LNCAP (cell line): ENCODE results near the gene TEAD1.

Source experiments
- TF ChIP-seq, protein P1 (sequence below): fragments of 450-650 bp; IDR thresholded peaks from 2 replicates; pipeline ENCODE4 v1.5.1; 2017; ENCODE audit warnings: mild to moderate bottlenecking

Gene TEAD1

DNA sequence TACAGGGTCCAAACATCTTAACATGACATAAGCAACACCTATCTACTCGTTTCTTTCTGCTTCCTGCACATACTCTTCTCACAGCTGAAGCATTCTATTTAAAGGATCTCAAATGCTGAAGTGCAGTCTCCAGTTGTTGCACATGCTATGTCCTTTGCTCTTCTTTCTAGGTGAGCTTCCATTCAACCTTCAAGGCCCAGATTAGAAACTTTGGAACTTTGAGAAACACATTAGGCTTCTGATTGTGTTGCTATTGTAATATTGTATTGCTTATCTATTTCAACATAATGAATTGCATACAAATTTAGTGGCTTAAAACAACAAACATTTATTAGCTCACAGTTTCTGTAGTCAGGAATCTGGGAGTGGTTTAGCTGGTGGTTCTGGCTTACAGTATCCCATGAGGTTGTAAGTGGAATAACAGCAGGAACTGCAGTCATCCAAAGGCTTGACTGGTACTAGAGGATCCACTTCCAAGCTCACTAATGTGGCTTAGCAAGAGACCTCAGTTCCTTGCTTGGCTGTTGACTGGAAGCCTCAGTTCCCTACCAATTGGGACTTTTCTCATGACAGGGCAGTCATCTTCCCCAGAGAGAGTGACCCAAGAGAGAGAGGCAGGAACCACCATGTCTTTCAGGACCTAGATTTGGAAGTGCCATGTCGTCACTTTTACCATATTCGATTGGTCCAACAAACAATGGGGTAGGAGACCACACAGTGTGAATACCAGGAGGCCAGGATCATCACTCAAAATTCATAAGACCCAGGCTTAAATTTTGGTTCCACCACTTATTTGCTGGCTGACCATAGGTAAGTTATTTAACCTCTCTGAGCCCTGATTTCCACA, 307.7 kb downstream of the TEAD1 start:
- TF ChIP-seq, protein P1, sequence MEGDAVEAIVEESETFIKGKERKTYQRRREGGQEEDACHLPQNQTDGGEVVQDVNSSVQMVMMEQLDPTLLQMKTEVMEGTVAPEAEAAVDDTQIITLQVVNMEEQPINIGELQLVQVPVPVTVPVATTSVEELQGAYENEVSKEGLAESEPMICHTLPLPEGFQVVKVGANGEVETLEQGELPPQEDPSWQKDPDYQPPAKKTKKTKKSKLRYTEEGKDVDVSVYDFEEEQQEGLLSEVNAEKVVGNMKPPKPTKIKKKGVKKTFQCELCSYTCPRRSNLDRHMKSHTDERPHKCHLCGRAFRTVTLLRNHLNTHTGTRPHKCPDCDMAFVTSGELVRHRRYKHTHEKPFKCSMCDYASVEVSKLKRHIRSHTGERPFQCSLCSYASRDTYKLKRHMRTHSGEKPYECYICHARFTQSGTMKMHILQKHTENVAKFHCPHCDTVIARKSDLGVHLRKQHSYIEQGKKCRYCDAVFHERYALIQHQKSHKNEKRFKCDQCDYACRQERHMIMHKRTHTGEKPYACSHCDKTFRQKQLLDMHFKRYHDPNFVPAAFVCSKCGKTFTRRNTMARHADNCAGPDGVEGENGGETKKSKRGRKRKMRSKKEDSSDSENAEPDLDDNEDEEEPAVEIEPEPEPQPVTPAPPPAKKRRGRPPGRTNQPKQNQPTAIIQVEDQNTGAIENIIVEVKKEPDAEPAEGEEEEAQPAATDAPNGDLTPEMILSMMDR: no peak

GRCh38 chr11:12983336-12983735, 309.1 kb downstream of the TEAD1 start:
- TF ChIP-seq, protein P1: no peak

GRCh38 chr11:12986194-12986898, 312.1 kb downstream of the TEAD1 start:
- TF ChIP-seq, protein P1: no peak

DNA sequence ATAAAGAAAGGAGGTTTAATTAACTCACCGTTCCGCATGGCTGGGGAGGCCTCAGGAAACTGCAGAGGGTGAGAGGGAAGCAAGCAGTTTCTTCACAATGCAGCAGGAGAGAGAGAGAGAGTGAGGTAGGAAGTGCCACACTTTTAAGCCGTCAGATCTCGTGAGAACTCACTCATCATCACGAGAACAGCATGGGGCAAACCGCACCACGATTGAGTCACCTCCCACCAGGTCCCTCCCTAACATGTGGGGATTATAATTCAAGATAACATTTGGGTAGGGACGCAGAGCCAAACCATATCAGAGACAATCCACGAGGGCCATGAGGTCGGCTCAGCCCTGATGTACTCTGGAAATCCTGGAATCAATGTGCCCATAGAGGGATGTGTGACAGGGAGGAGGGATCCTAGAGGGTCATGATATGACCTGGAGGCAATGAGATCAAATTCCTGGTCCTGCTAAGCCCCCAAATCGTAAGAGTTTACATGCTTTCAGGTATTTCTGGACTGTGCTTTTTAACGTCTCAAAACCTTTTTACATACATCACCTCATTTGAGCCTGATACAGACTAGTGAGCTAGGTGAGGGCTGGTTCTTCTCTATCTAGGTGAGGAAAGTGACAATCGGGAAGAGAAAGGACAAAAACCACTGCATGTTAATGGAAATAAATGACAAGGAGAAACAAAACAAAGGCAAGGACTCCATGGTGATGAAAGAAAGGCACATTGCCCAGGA, 315.4 kb downstream of the TEAD1 start:
- TF ChIP-seq, protein P1: no peak

DNA sequence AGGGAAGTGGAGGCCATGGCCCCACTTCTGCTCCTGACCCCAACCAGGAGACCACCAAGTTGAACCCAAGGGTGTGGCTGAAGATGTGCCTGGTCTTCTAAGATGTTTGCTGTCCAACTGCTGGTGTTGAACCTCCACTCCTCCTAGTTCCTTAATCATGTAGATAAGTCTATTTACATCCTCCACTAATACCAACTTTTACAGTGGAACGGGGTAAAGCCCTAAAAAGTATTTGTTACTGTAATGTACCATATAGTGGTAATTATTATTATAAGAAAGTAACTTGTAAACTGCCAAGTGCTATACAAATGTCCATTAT, 315.9 kb downstream of the TEAD1 start:
- TF ChIP-seq, protein P1: no peak

GRCh38 chr11:12991426-12991825, 317.2 kb downstream of the TEAD1 start:
- TF ChIP-seq, protein P1: no peak

DNA sequence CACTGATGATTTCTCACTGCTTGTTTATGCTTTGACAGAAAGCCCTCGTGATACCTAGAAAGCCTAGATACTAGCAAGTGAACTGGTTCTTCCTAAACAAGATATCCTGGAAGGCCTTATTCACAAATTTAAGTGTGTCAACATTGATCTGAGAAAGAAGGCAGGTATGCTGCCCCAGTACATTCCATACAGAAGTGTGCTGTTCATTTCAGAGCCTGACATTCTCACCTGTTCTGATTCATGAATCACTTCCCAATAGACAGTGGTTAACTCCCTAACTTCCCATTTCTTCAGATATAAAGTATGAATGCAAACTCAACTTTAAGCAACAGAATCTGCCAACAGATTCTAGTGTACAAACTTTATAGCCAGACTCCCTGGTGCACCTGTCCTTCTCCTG, 319.4 kb downstream of the TEAD1 start:
- TF ChIP-seq, protein P1: no peak
